ENCODE results near the gene UCKL1. TPM values are rescaled to one million over a fixed set of nuclear protein-coding genes. Genes with fewer than 3 reads are reported as not detected.

UCKL1 gene
- total RNA-seq, 4 donors from 2014 or later = 16.6 to 31.0 (median 24.1) TPM

DNA sequence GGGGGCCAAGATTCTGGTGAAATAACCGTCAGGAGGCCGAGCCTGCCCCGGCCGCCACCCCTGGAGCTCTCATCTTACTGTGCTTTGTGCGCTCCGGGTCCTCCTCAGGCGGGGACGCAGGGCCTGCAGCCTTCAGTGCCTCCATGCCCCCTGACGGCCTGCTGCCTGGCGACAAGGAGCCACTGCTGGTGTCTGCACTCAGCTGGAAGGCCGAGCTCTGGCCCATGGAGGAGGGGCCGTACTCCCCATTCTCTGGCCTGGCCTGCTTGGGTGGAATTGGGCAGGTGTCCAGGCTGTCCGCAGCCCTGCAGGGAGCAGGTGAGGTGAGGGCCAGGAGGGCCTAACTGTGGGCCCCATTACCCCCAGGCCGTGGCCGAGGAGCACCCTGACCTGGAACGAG is 8.2 kb upstream of the UCKL1 start:
- Histone ChIP-seq H3K4me1 (peaks cover 9 to 20% (median 12%) of the 10 kb centered on the region in 4 donors), H3K36me3 (peaks cover 25 to 76% (median 71%) of the 10 kb centered on the region in 4 donors), H3K27ac (replicated peaks in 1 of 4) (no peak overlapping the region), H3K9me3 (no peaks in the 10 kb centered on the region), H3K4me3 (no peak overlapping the region), H3K27me3 (no peaks in the 10 kb centered on the region)
- intact Hi-C loops (cut with DNase I) = no loop called here
- TF ChIP-seq, protein P1, sequence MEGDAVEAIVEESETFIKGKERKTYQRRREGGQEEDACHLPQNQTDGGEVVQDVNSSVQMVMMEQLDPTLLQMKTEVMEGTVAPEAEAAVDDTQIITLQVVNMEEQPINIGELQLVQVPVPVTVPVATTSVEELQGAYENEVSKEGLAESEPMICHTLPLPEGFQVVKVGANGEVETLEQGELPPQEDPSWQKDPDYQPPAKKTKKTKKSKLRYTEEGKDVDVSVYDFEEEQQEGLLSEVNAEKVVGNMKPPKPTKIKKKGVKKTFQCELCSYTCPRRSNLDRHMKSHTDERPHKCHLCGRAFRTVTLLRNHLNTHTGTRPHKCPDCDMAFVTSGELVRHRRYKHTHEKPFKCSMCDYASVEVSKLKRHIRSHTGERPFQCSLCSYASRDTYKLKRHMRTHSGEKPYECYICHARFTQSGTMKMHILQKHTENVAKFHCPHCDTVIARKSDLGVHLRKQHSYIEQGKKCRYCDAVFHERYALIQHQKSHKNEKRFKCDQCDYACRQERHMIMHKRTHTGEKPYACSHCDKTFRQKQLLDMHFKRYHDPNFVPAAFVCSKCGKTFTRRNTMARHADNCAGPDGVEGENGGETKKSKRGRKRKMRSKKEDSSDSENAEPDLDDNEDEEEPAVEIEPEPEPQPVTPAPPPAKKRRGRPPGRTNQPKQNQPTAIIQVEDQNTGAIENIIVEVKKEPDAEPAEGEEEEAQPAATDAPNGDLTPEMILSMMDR (IDR thresholded peaks at IDR 0.05) = no peak
- TF ChIP-seq EP300 (IDR thresholded peaks at IDR 0.05) (no peak), POLR2A (IDR thresholded peaks at IDR 0.05; ENCODE audit: low read depth) (no peak), POLR2AphosphoS5 (IDR thresholded peaks at IDR 0.05) (no peak)
- DNase-seq (ENCODE audit: extremely low spot score) = no peak
- WGBS = 88% methylated on average over 16 of the region's 16 CpGs

DNA sequence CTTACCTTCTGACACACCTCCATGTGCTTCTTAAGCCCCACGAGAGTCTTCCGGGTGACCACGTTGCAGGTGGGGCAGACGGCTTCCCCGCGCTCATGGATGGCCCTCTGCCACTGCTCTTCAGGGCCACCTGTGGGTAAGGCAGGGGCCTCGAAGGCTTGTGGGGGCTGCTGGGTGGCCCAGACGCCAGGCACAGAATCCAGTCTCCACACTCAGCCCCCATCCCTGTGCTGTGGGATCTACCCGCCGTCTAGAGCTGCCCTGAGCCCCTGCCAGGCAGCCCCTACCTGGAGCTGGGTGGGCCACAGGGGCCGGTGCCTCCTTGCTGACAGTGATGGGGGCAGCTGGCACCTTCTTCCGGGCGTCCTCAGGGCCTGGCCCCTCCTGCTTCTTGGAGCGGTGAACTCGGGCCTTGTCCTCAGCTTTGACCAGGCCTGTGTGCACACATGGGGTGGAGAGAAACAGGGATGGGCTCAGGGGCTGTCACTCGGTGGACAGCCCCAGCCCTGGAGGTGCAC is 7.6 kb upstream of the UCKL1 start:
- no peak for DNase-seq (ENCODE audit: extremely low spot score)
- H3K4me1 ChIP-seq = peaks cover 6 to 14% (median 8%) of the 10 kb centered on the region in 4 donors
- no peaks in the 10 kb centered on the region for H3K27me3 ChIP-seq
- TF ChIP-seq POLR2AphosphoS5 (IDR thresholded peaks at IDR 0.05) = no peak
- TF ChIP-seq, protein P1 (IDR thresholded peaks at IDR 0.05) = no peak
- no peak for TF ChIP-seq POLR2A (IDR thresholded peaks at IDR 0.05; ENCODE audit: low read depth)
- TF ChIP-seq EP300 (IDR thresholded peaks at IDR 0.05) = no peak
- no peak overlapping the region for H3K4me3 ChIP-seq
- peaks cover 25 to 82% (median 76%) of the 10 kb centered on the region in 4 donors for H3K36me3 ChIP-seq
- 98% methylated on average over 11 of the region's 16 CpGs for WGBS
- intact Hi-C loops (cut with DNase I) = no loop called here
- no peak overlapping the region for H3K27ac ChIP-seq (replicated peaks in 1 of 4)
- H3K9me3 ChIP-seq = no peaks in the 10 kb centered on the region

DNA sequence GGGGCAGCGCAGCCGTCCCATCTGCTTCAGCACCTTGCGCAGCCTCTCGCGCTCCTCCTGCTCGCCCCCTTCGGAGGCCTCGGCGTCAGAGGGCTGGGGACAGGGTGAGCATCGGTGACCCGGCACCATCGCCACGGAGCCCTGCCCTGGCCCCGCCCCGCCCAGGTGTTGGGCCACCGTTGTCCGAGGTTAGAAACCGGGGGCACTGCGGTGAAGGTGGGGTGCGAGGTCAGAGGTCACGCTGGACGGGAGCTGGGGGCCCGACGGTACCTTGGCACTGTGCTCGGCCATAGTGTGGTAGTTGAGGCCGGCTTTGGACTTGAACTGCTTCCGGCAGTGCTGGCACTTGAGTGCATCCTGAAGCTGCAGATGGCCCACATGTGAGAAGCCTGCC is 7.1 kb upstream of the UCKL1 start:
- TF ChIP-seq, protein P1 (IDR thresholded peaks at IDR 0.05) = no peak
- TF ChIP-seq POLR2AphosphoS5 (IDR thresholded peaks at IDR 0.05) = no peak
- no peak for TF ChIP-seq POLR2A (IDR thresholded peaks at IDR 0.05; ENCODE audit: low read depth)
- TF ChIP-seq EP300 (IDR thresholded peaks at IDR 0.05) = no peak
- Histone ChIP-seq H3K4me3 (no peak overlapping the region), H3K27ac (replicated peaks in 1 of 4) (no peak overlapping the region), H3K4me1 (peaks cover 1 to 10% (median 3%) of the 10 kb centered on the region in 4 donors), H3K36me3 (peaks cover 25 to 87% (median 78%) of the 10 kb centered on the region in 4 donors), H3K27me3 (no peaks in the 10 kb centered on the region), H3K9me3 (no peaks in the 10 kb centered on the region)
- intact Hi-C loops (cut with DNase I) = no loop called here
- WGBS = 90% methylated on average over 15 of the region's 27 CpGs
- DNase-seq (ENCODE audit: extremely low spot score) = no peak

DNA sequence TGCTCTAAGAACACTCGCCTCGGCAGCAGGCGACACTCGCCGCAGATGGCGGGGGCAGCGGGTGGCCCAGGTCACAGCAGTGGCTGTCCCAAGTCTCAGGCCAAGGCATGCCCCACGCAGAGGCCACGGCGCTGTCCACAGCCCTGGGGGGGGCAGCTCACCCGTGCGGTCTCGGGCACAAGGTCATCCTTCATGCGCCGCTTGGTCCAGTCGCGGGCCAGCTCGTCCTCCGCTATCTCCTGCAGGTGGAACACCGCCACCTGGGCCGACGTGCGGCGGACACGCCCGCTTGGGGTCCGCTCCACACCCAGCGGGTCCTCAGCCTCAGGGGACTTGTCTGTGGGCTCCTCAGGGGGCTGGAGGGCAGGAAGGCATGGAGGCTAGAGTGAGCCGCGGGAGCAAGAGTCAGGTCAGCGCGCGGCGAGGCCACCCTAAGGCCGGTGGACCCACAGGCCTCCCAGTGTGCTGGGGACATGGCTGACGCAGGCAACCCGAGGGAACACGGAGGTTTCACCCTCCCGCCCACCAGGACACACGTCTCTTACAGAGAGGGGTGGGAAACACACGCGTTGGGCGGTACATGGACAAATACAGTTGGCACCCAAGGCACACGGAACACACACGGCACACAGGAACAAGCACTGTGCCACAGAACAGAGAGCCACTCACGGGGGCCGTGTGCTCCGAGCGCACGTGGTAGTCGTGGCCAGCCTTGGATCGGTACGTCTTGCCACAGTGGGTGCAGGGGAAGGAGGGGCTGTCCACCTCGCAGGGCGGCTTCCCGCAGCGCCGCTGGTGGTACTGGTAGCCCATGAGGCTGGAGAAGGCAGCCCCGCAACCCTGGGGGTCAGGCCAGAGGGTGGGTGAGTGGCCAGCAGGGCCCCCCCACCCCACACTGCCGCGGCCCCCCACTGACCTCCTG is 6.5 kb upstream of the UCKL1 start:
- Histone ChIP-seq H3K27me3 (no peaks in the 10 kb centered on the region), H3K27ac (replicated peaks in 1 of 4) (no peak overlapping the region), H3K9me3 (no peaks in the 10 kb centered on the region), H3K36me3 (peaks cover 25 to 82% (median 75%) of the 10 kb centered on the region in 4 donors), H3K4me3 (no peak overlapping the region), H3K4me1 (peaks cover 4 to 10% (median 5%) of the 10 kb centered on the region in 4 donors)
- 94% methylated on average over 39 of the region's 61 CpGs for WGBS
- DNase-seq (ENCODE audit: extremely low spot score) = no peak
- intact Hi-C loops (cut with DNase I) = no loop called here
- no peak for TF ChIP-seq POLR2A (IDR thresholded peaks at IDR 0.05; ENCODE audit: low read depth)
- TF ChIP-seq POLR2AphosphoS5 (IDR thresholded peaks at IDR 0.05) = no peak
- TF ChIP-seq, protein P1 (IDR thresholded peaks at IDR 0.05) = no peak
- TF ChIP-seq EP300 (IDR thresholded peaks at IDR 0.05) = no peak
